Liver (tissue), 3 donors: ENCODE data around the gene IP6K3.

Experiments
- CTCF ChIP-seq: fragments of 150-350 bp; IDR thresholded peaks from 2 replicates; pipeline ENCODE4 v1.5.1; 2017; ENCODE audit warnings: improper control_type of control experiment, low read depth, low read length; ENCODE audit not compliant: missing input control
- NR2F2 ChIP-seq: IDR thresholded peaks from 2 replicates; pipeline ENCODE4 v1.6.1; 2016; ENCODE audit warnings: antibody characterized with exemption
- TAF1 ChIP-seq: conservative IDR thresholded peaks from 2 replicates; pipeline ENCODE4 v1.6.1; 2016; ENCODE audit warnings: antibody characterized with exemption, mild to moderate bottlenecking
- YY1 ChIP-seq: IDR thresholded peaks from 2 replicates; pipeline ENCODE4 v1.6.1; 2016; ENCODE audit warnings: antibody characterized with exemption, mild to moderate bottlenecking
- donor health status: healthy.
- donor health status: healthy.

- TF ChIP-seq CTCF (no peak), NR2F2 (no peak), TAF1 (no peak), YY1 (peak; percentile 100)
These were observed 42.2 kb upstream of the IP6K3 start, which contains the start of gene LEMD2 for GRCh38 chr6:33788694-33789549.
